ENCODE data around the gene IQCM.

DNA sequence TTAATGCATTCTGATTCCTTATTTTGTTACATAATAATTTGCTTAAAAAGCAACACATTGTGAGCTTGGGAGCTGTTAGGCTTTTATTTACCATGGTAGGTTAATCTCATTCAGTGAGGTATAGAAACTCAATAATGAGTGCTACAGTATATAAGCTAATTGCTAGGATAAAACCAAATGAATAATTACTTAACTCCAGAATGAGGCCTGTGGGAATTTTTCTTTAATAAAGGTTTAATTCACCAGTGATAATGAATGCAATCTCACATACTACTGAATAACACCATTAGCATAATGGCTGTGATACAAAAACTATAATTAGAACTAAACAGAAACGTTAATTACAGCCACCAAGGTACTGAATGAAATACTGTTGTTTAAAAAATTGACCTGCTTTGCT lies 326.3 kb downstream of the IQCM start:
- TF ChIP-seq, protein P1, sequence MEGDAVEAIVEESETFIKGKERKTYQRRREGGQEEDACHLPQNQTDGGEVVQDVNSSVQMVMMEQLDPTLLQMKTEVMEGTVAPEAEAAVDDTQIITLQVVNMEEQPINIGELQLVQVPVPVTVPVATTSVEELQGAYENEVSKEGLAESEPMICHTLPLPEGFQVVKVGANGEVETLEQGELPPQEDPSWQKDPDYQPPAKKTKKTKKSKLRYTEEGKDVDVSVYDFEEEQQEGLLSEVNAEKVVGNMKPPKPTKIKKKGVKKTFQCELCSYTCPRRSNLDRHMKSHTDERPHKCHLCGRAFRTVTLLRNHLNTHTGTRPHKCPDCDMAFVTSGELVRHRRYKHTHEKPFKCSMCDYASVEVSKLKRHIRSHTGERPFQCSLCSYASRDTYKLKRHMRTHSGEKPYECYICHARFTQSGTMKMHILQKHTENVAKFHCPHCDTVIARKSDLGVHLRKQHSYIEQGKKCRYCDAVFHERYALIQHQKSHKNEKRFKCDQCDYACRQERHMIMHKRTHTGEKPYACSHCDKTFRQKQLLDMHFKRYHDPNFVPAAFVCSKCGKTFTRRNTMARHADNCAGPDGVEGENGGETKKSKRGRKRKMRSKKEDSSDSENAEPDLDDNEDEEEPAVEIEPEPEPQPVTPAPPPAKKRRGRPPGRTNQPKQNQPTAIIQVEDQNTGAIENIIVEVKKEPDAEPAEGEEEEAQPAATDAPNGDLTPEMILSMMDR (conservative IDR thresholded peaks at IDR 0.05 in 1 of 2, IDR thresholded peaks at IDR 0.05 in 1 of 2; ENCODE audit: extremely low read depth in 1 of 2, insufficient read depth in 1 of 2, low read depth in 1 of 2, low read length in 2 of 2), result no peak
- TF ChIP-seq EZH2 (IDR thresholded peaks at IDR 0.05; ENCODE audit: borderline replicate concordance, low read length), result no peak
